H1 (cell line): ENCODE data around the gene CDC37. TPM values are rescaled to one million over a fixed set of nuclear protein-coding genes. Genes with fewer than 3 reads are reported as not detected.

Experiments
- CTCF ChIA-PET: fragments of 300-600 bp; sonication (Branson Sonifier 250); formaldehyde crosslinking; loops from one replicate; lab custom pipeline; 2021; ENCODE audit not compliant: partially characterized antibody; lab: Charles Lee
- POLR2A ChIA-PET: fragments of 300-600 bp; sonication (Branson Sonifier 250); formaldehyde crosslinking; loops from one replicate; lab custom pipeline; 2021; ENCODE audit warnings: inconsistent platforms; ENCODE audit not compliant: partially characterized antibody; lab: Charles Lee
- DNase-seq, 2 experiments: peaks; one replicate each; pipeline versions ENCODE4 v3.0.0 to v3.0.0-alpha.2; 2010 to 2022; ENCODE audit warnings: low spot score in 2 of 2, low read depth in 1 of 2, mixed read lengths in 1 of 2
- FAIRE-seq: peaks from 2 replicates; lab custom pipeline; 2011; peaks lifted over from hg19 to GRCh38; lab: Jason Lieb, UNC
- H2AFZ ChIP-seq: 2 replicates; pipeline ENCODE4 v1.8.1; 2012; ENCODE audit warnings: low read length, inconsistent platforms
- H2AK5ac ChIP-seq: 2 replicates; pipeline ENCODE4 v1.6.1; 2013; ENCODE audit warnings: low read depth, low read length
- H2BK120ac ChIP-seq: replicated peaks from 2 replicates; pipeline ENCODE3; 2013; ENCODE audit warnings: low read depth, low read length, inconsistent platforms
- H2BK12ac ChIP-seq: 2 replicates; pipeline ENCODE4 v1.6.1; 2013; ENCODE audit warnings: low read depth, low read length
- H2BK15ac ChIP-seq: 2 replicates; pipeline ENCODE4 v1.6.1; 2013; ENCODE audit warnings: low read length
- H2BK20ac ChIP-seq: 2 replicates; pipeline ENCODE4 v1.6.1; 2013; ENCODE audit warnings: low read length
- H2BK5ac ChIP-seq: 2 replicates; pipeline ENCODE4 v1.6.1; 2013; ENCODE audit warnings: low read depth, low read length
- H3K14ac ChIP-seq: 2 replicates; pipeline ENCODE4 v1.6.1; 2013; ENCODE audit warnings: inconsistent platforms; ENCODE audit not compliant: insufficient read length
- H3K18ac ChIP-seq: 2 replicates; pipeline ENCODE4 v1.6.1; 2013; ENCODE audit warnings: low read length; ENCODE audit errors: extremely low read depth
- H3K23ac ChIP-seq: 2 replicates; pipeline ENCODE4 v1.6.1; 2013; ENCODE audit warnings: inconsistent platforms; ENCODE audit not compliant: insufficient read length
- H3K23me2 ChIP-seq: 2 replicates; pipeline ENCODE4 v1.6.1; 2013; ENCODE audit warnings: low read depth, low read length
- H3K27ac ChIP-seq: 2 replicates; pipeline ENCODE4 v1.6.1; 2011; ENCODE audit warnings: low read depth, low read length, inconsistent platforms
- H3K27me3 ChIP-seq, 4 experiments: replicated peaks in 1 of 4; 1 replicate in 1 of 4; 2 replicates in 3 of 4; pipeline versions ENCODE4 v1.6.1 to v1.8.1; 2011 to 2013; ENCODE audit warnings: low read length in 3 of 4, mild to moderate bottlenecking in 3 of 4, inconsistent platforms in 2 of 4, mixed read lengths in 2 of 4, moderate library complexity in 1 of 4; ENCODE audit not compliant: control insufficient read depth in 3 of 4, insufficient read depth in 3 of 4; ENCODE audit errors: extremely low read depth in 1 of 4
- H3K36me3 ChIP-seq, 4 experiments: 2 replicates each; pipeline versions ENCODE4 v1.6.1 to v1.8.1; 2011 to 2013; ENCODE audit warnings: mild to moderate bottlenecking in 4 of 4, low read length in 3 of 4, moderate library complexity in 2 of 4, control low read depth in 1 of 4, inconsistent platforms in 1 of 4; ENCODE audit not compliant: insufficient read depth in 4 of 4, control insufficient read depth in 2 of 4
- H3K4ac ChIP-seq: replicated peaks from 2 replicates; pipeline ENCODE3; 2013; ENCODE audit warnings: low read length, low read depth, mixed read lengths, inconsistent platforms; ENCODE audit not compliant: insufficient read length
- H3K4me1 ChIP-seq, 4 experiments: replicated peaks in 1 of 4; 1 replicate in 1 of 4; 2 replicates in 3 of 4; pipeline versions ENCODE4 v1.6.1 to v1.8.1; 2011 to 2013; ENCODE audit warnings: low read length in 3 of 4, inconsistent platforms in 2 of 4, mixed read lengths in 1 of 4; ENCODE audit not compliant: insufficient read depth in 4 of 4, control insufficient read depth in 3 of 4
- H3K4me2 ChIP-seq, 2 experiments: 2 replicates each; pipeline versions ENCODE4 v1.6.1 to v1.8.1; 2011 to 2013; ENCODE audit warnings: low read depth in 2 of 2, low read length in 2 of 2, control low read depth in 1 of 2, inconsistent platforms in 1 of 2, mild to moderate bottlenecking in 1 of 2; ENCODE audit not compliant: insufficient read depth in 1 of 2
- H3K4me3 ChIP-seq, 4 experiments: fragments of 200-600, 300-600 bp in 1 of 4; sonication (generic), shearing (Covaris generic), sonication (Bioruptor Twin) in 1 of 4; 2 replicates each; pipeline versions ENCODE4 v1.5.1 to v1.8.1; 2011 to 2016; ENCODE audit warnings: low read length in 4 of 4, low read depth in 3 of 4, control low read depth in 2 of 4, inconsistent platforms in 2 of 4, mild to moderate bottlenecking in 2 of 4, mixed read lengths in 1 of 4, moderate library complexity in 1 of 4; ENCODE audit not compliant: insufficient read depth in 2 of 4; ENCODE audit errors: extremely low read depth in 1 of 4
- H3K56ac ChIP-seq: replicated peaks from 2 replicates; pipeline ENCODE3; 2013; ENCODE audit warnings: low read depth, mild to moderate bottlenecking, mixed read lengths, low read length, inconsistent platforms; ENCODE audit not compliant: insufficient read length
- H3K79me1 ChIP-seq: 2 replicates; pipeline ENCODE4 v1.6.1; 2013; ENCODE audit warnings: low read depth, low read length, control low read depth
- H3K79me2 ChIP-seq, 2 experiments: 2 replicates each; pipeline versions ENCODE4 v1.6.1 to v1.8.1; 2012 to 2013; ENCODE audit warnings: low read length in 2 of 2, mild to moderate bottlenecking in 2 of 2, inconsistent platforms in 1 of 2; ENCODE audit not compliant: insufficient read depth in 2 of 2, control insufficient read depth in 1 of 2
- H3K9ac ChIP-seq, 4 experiments: replicated peaks in 1 of 4; 1 replicate in 1 of 4; 2 replicates in 3 of 4; pipeline versions ENCODE4 v1.6.1 to v1.8.1; 2011 to 2013; ENCODE audit warnings: low read depth in 3 of 4, low read length in 3 of 4, control low read depth in 2 of 4, mild to moderate bottlenecking in 2 of 4, moderate library complexity in 2 of 4, inconsistent platforms in 1 of 4; ENCODE audit errors: extremely low read depth in 1 of 4
- H3K9me3 ChIP-seq, 2 experiments: 2 replicates each; pipeline versions ENCODE4 v1.6.1 to v1.8.1; 2012 to 2013; ENCODE audit warnings: mild to moderate bottlenecking in 2 of 2, moderate library complexity in 2 of 2, control low read depth in 1 of 2, inconsistent platforms in 1 of 2, low read depth in 1 of 2, low read length in 1 of 2, mixed read lengths in 1 of 2; ENCODE audit not compliant: insufficient read depth in 2 of 2
- H4K20me1 ChIP-seq, 2 experiments: replicated peaks in 1 of 2; 2 replicates each; pipeline versions ENCODE3 to v1.8.1; 2011 to 2013; ENCODE audit warnings: inconsistent platforms in 2 of 2, low read length in 2 of 2, mild to moderate bottlenecking in 1 of 2; ENCODE audit not compliant: insufficient read depth in 2 of 2, control insufficient read depth in 1 of 2
- H4K5ac ChIP-seq: 2 replicates; pipeline ENCODE4 v1.6.1; 2013; ENCODE audit warnings: low read length, low read depth, mixed read lengths, inconsistent platforms; ENCODE audit not compliant: insufficient read length
- H4K8ac ChIP-seq: 2 replicates; pipeline ENCODE4 v1.8.0; 2013; ENCODE audit warnings: mild to moderate bottlenecking, moderate library complexity, low read length, inconsistent platforms; ENCODE audit not compliant: insufficient read depth; ENCODE audit errors: extremely low read depth
- H4K91ac ChIP-seq: replicated peaks from 2 replicates; pipeline ENCODE3; 2013; ENCODE audit warnings: low read length, mixed read lengths, inconsistent platforms; ENCODE audit not compliant: insufficient read length
- CBX5 ChIP-seq: fragments of 300-800, 300-1000 bp; sonication (generic); IDR thresholded peaks from 2 replicates; pipeline ENCODE4 v1.7.1; 2016; ENCODE audit warnings: antibody characterized with exemption, low read length, low read depth
- CHD1 ChIP-seq: IDR thresholded peaks from 2 replicates; pipeline ENCODE4 v1.6.1; 2012; ENCODE audit warnings: low read depth, low read length, improper control_type of control experiment
- JUND ChIP-seq: IDR thresholded peaks from 2 replicates; pipeline ENCODE4 v1.6.1; 2011; ENCODE audit warnings: mild to moderate bottlenecking, improper control_type of control experiment, low read length
- NANOG ChIP-seq: IDR thresholded peaks from 2 replicates; pipeline ENCODE4 v1.6.1; 2011; ENCODE audit warnings: low read length, low read depth, mild to moderate bottlenecking, inconsistent platforms; ENCODE audit not compliant: insufficient read depth, poor library complexity, severe bottlenecking
- RNF2 ChIP-seq: fragments of 200-900, 300-1000 bp; sonication (generic); IDR thresholded peaks from 2 replicates; pipeline ENCODE4 v1.7.1; 2016; ENCODE audit warnings: borderline replicate concordance, low read depth, mild to moderate bottlenecking, antibody characterized with exemption, low read length; ENCODE audit not compliant: poor library complexity, severe bottlenecking; ENCODE audit errors: missing control alignments
- RXRA ChIP-seq: IDR thresholded peaks from 2 replicates; pipeline ENCODE4 v1.6.1; 2011; ENCODE audit warnings: low read depth, mild to moderate bottlenecking, low read length, moderate library complexity; ENCODE audit not compliant: insufficient read depth
- WGBS, 2 experiments: shearing (Covaris generic) in 1 of 2; methylation state at CpG; one replicate each; pipeline versions ENCODE4 v1.1.6 to v1.1.7; 2013 to 2015; ENCODE audit warnings: low lambda C conversion rate in 2 of 2, mixed read lengths in 2 of 2, inconsistent platforms in 1 of 2, low coverage in 1 of 2, missing lambda C conversion rate in 1 of 2; ENCODE audit not compliant: insufficient replicate concordance in 2 of 2, insufficient coverage in 1 of 2, insufficient read length in 1 of 2; ENCODE audit errors: extremely low coverage in 1 of 2, missing lambda C conversion rate in 1 of 2; 5-methylcytosine and 5-hydroxymethylcytosine counted together
- polyA plus RNA-seq, 7 experiments: library from polyadenylated mRNA; depleted of rRNA in 3 of 7; stranded (reverse) in 5 of 7; unstranded in 2 of 7; fragments of >200 nt in 5 of 7; fragments of 200-250 nt in 2 of 7; gene quantifications; 1 replicate in 5 of 7; 2 replicates in 1 of 7; 4 replicates in 1 of 7; pipeline versions ENCODE4 v1.2.1 to v1.2.3, GENCODE V29; 2011 to 2013; ENCODE audit warnings: missing spikeins in 2 of 7, mixed read lengths in 2 of 7
- total RNA-seq: library from RNA; stranded (reverse); fragmentation: NEBNext Ultra II Directional; extraction: Animal tissue kit (Norgen Biotek cat#: 25700); gene quantifications from 2 replicates; pipeline ENCODE4 v1.2.1, GENCODE V29; 2021

Gene CDC37
- total and polyA plus RNA-seq, 2 of the 8 experiments (the other 6 are each of a cell fraction or from before 2014, with no cell fraction given) = 162 to 181 TPM

GRCh38 chr19:10392120-10392519 is 11.2 kb downstream of the CDC37 start:
- H2BK20ac ChIP-seq = no peak overlapping the region
- H3K4ac ChIP-seq = no peak overlapping the region
- H2BK120ac ChIP-seq = no peak overlapping the region
- no peak overlapping the region for H3K27ac ChIP-seq
- no peak overlapping the region for H2AFZ ChIP-seq
- H3K14ac ChIP-seq = no peak overlapping the region
- H2BK12ac ChIP-seq = no peak overlapping the region
- CTCF ChIA-PET = interaction anchor here (0.5 to 6.0 kb wide), 17 partner anchors 12 to 1098 kb away, joined by 3 to 63 read pairs (median 4); partner anchors contain the start of genes CDC37, ICAM1 and ICAM5
- POLR2A ChIA-PET = interaction anchor here (1.8 kb wide), 1 partner anchor 122 kb away, joined by 7 read pairs; the partner anchor contains the start of gene ICAM1
- no peak overlapping the region for H3K23ac ChIP-seq
- TF ChIP-seq JUND = no peak
- TF ChIP-seq RXRA = no peak
- no peak for TF ChIP-seq CHD1
- TF ChIP-seq RNF2 = no peak
- no peak for TF ChIP-seq NANOG
- TF ChIP-seq CBX5 = no peak
- H3K79me2 ChIP-seq = peaks cover 0 to 4% of the 10 kb centered on the region in 2 experiments; a peak in 1 of 4 replicates
- no peak for FAIRE-seq
- H2BK5ac ChIP-seq = no peak overlapping the region
- no peak overlapping the region for H2AK5ac ChIP-seq
- H3K9ac ChIP-seq = no peak overlapping the region
- no peak overlapping the region for H4K5ac ChIP-seq
- H2BK15ac ChIP-seq = no peak overlapping the region
- no peak overlapping the region for H3K56ac ChIP-seq
- no peak overlapping the region for H4K91ac ChIP-seq
- H3K4me2 ChIP-seq = no peak overlapping the region
- no peaks in the 10 kb centered on the region for H3K79me1 ChIP-seq
- DNase-seq = no peak
- no peaks in the 10 kb centered on the region for H3K9me3 ChIP-seq
- H3K36me3 ChIP-seq = peaks cover 0 to 44% (median 20%) of the 10 kb centered on the region in 4 experiments; a peak in 7 of 8 replicates
- 98% methylated on average over 6 of the region's 6 CpGs; no CpG with 5 or more reads in 1 of the 2 experiments for WGBS, 2 experiments
- H3K27me3 ChIP-seq = no peaks in the 10 kb centered on the region
- H3K23me2 ChIP-seq = no peaks in the 10 kb centered on the region
- H3K18ac ChIP-seq = no peak overlapping the region
- peaks cover 6 to 12% of the 10 kb centered on the region in 2 experiments for H4K20me1 ChIP-seq
- no peak overlapping the region for H4K8ac ChIP-seq
- H3K4me1 ChIP-seq = peaks cover 0 to 3% (median 0%) of the 10 kb centered on the region in 4 experiments; a peak in 1 of 7 replicates
- no peak overlapping the region for H3K4me3 ChIP-seq
